Neuron (in vitro differentiated cells): ENCODE measurements around the gene HSD17B4.
"Not testable (repeated sequence)": the region's sequence is repeated elsewhere in the genome, so short reads cannot be mapped to it uniquely, and the experiment has no call there.

Source experiments
- H2AFZ ChIP-seq: one replicate; pipeline ENCODE4 v1.6.1; 2013; ENCODE audit warnings: low read depth, mild to moderate bottlenecking, inconsistent platforms, low read length, moderate library complexity
- H3K27me3 ChIP-seq: one replicate; pipeline ENCODE4 v1.6.1; 2013; ENCODE audit warnings: low read length; ENCODE audit not compliant: insufficient read depth
- H3K36me3 ChIP-seq: one replicate; pipeline ENCODE4 v1.6.1; 2013; ENCODE audit warnings: low read length; ENCODE audit not compliant: insufficient read depth
- H3K4me1 ChIP-seq: one replicate; pipeline ENCODE4 v1.6.1; 2013; ENCODE audit warnings: low read length; ENCODE audit not compliant: insufficient read depth
- H3K4me3 ChIP-seq: 2 replicates; pipeline ENCODE4 v1.5.1; 2013; ENCODE audit warnings: mild to moderate bottlenecking, low read length, moderate library complexity
- H3K9me3 ChIP-seq: one replicate; pipeline ENCODE4 v1.6.1; 2013; ENCODE audit warnings: low read length

HSD17B4 gene

DNA sequence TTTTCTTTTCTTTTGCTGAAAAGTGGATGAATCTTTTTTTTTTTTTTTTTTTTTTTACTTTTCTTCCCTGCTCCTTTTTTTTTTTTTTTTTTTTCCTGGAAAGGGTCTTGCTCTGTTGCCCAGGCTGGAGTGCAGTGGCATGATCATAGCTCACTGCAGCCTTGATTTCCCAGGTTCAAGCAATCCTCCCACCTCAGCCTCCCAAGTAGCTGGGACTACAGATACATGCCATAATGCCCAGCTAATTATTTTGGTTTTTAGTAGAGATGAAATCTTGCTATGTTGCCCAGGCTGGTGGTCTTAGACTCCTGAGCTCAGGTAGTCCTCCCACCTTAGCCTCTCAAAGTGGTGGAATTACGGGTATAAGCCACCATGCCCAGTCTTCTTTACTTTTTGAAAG, 20.9 kb downstream of the HSD17B4 start:
- peaks cover 12% of the 10 kb centered on the region for H3K36me3 ChIP-seq
- H2AFZ ChIP-seq, result no peak overlapping the region
- no peak overlapping the region for H3K4me3 ChIP-seq
- peaks cover 1% of the 10 kb centered on the region for H3K9me3 ChIP-seq
- no peaks in the 10 kb centered on the region for H3K27me3 ChIP-seq
- no peaks in the 10 kb centered on the region for H3K4me1 ChIP-seq

DNA sequence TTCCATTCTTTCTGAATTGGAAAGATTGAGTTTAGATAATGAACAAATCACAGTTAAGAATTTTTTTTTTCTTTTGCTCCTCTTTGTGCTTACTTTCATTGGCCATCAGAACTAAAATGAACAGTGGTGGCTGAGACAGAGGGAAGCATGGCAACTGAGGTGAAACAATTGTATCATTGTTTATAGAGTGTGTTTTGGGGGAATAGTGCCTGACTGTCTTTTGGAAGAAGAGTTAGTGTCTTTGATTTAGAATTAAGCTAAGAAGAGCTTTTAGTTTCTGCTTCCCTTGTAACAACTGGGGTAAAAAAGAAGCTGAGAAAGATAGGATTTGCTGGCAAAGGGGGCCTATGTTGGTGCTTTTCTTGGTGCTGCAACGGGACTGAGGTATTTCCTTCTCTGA, 24.0 kb downstream of the HSD17B4 start:
- H3K4me1 ChIP-seq, result no peaks in the 10 kb centered on the region
- no peak overlapping the region for H3K4me3 ChIP-seq
- H3K9me3 ChIP-seq, result peaks cover 1% of the 10 kb centered on the region
- H2AFZ ChIP-seq, result no peak overlapping the region
- H3K27me3 ChIP-seq, result no peaks in the 10 kb centered on the region
- peaks cover 22% of the 10 kb centered on the region for H3K36me3 ChIP-seq

DNA sequence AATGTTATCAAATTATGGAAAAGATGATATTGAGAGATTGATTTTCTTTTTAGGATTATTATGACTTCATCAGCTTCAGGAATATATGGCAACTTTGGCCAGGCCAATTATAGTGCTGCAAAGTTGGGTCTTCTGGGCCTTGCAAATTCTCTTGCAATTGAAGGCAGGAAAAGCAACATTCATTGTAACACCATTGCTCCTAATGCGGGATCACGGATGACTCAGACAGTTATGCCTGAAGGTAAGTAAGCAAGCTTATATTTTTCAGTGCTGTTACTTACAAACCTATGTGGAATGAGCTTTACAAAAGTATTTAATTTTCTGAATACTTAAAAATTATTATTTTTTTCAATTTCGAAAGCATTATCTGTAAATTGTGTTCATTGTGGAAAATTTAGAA, 26.5 kb downstream of the HSD17B4 start:
- Histone ChIP-seq H3K36me3 (peaks cover 22% of the 10 kb centered on the region), H3K4me3 (no peak overlapping the region), H3K4me1 (no peaks in the 10 kb centered on the region), H3K9me3 (peaks cover 2% of the 10 kb centered on the region), H2AFZ (no peak overlapping the region), H3K27me3 (no peaks in the 10 kb centered on the region)

DNA sequence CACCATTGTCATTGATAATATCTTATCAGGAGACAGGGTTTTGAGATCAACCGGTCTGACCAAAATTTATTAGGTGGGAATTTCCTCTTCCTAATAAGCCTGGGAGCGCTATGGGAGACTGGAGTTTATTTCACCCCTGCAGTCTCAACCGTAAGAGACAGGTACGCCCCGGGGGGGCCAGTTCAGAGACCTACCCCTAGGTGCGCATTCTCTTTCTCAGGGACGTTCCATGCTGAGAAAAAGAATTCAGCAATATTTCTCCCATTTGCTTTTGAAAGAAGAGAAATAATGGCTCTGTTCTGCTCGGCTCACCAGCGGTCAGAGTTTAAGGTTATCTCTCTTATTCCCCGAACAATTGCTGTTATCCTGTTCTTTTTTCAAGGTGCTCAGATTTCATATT, 28.3 kb downstream of the HSD17B4 start:
- H3K9me3 ChIP-seq, H3K27me3 ChIP-seq, H3K4me3 ChIP-seq, H3K4me1 ChIP-seq, H2AFZ ChIP-seq: not testable (repeated sequence)
- peaks cover 26% of the 10 kb centered on the region for H3K36me3 ChIP-seq

DNA sequence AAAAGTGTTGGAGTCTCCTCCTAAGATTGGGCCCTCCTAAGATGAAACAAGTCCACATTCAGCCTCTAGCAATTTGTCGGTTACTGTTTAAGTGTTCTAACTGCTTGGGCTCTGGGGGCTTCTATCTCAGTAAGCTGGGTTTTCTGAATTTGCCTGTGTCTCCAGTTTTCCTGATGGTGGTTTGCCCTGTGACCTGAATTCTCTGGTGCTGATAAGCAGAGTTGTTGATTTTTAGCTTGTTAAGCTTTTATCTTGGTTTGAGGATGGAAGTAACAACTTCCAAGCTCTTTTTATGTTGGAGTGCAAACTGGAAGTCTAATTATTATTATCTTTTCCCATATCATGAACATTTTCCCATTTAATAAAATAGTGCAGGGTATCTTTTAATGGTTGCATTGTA, 30.9 kb downstream of the HSD17B4 start:
- no peaks in the 10 kb centered on the region for H3K27me3 ChIP-seq
- H2AFZ ChIP-seq, result no peak overlapping the region
- peaks cover 2% of the 10 kb centered on the region for H3K9me3 ChIP-seq
- no peak overlapping the region for H3K4me3 ChIP-seq
- H3K4me1 ChIP-seq, result peaks cover 2% of the 10 kb centered on the region
- H3K36me3 ChIP-seq, result peaks cover 17% of the 10 kb centered on the region

DNA sequence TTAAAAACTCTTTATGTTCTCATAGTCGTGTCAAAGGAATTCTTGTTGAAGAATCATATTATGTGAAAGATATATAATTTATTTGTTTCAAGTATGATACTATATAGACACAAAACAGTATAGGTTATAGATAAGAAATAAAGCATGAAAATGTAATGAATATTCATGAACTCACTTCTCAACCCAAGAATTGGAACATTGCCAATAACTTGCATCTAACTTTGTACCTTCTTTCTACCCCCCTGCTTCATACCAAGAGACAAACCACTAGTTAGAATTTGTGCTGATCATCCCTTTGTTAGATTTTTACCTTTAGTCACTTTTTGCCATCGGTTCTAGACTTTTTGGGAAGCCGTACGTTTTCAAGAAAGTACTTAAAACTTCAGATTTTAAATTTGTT, 32.6 kb downstream of the HSD17B4 start:
- peaks cover 2% of the 10 kb centered on the region for H3K9me3 ChIP-seq
- H3K4me3 ChIP-seq, result no peak overlapping the region
- H2AFZ ChIP-seq, result no peak overlapping the region
- peaks cover 14% of the 10 kb centered on the region for H3K36me3 ChIP-seq
- H3K4me1 ChIP-seq, result peaks cover 2% of the 10 kb centered on the region
- no peaks in the 10 kb centered on the region for H3K27me3 ChIP-seq

DNA sequence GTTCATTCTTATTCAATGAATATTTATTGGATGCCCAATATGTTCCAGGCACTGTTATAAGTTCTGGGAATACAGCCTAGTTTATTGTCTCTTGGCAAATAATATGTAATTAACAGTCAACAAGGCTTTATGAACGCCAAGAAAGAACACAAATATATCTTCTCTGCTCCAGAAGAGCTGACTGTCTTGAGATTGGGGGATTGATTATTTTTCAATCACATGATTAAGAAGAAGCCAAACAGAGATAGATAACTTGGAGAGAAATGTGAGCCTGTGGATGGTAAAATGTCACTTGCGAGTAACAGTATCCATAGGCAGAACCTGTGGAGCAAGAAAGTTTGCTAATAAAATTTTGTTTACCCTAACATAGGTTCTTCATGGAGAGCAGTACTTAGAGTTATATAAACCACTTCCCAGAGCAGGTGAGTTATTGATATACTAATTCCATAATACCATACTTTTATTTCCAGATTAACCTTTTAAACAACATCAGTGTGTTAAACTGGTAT, 49.4 kb downstream of the HSD17B4 start:
- Histone ChIP-seq H3K27me3 (no peaks in the 10 kb centered on the region), H3K9me3 (no peaks in the 10 kb centered on the region), H3K4me1 (no peaks in the 10 kb centered on the region), H3K4me3 (no peak overlapping the region), H3K36me3 (peaks cover 12% of the 10 kb centered on the region), H2AFZ (no peak overlapping the region)

DNA sequence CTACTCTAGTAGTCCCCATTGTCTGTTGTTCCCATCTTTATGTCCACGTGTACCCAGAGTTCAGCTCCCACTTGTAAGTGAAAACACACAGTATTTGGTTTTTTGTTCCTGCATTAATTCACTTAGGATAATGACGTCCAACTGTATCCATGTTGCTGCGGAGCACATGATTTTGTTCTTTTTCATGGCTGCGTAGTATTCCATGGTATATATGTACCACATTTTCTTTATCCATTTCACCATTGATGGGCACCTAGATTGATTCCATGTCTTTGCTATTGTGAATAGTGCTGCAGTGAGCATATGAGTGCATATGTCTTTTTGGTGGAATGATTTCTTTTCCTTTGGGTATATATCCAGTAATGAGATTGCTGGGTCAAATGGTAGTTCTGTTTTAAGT, 51.6 kb downstream of the HSD17B4 start:
- not testable (repeated sequence) for H2AFZ ChIP-seq, H3K36me3 ChIP-seq, H3K9me3 ChIP-seq, H3K4me3 ChIP-seq, H3K27me3 ChIP-seq, H3K4me1 ChIP-seq

DNA sequence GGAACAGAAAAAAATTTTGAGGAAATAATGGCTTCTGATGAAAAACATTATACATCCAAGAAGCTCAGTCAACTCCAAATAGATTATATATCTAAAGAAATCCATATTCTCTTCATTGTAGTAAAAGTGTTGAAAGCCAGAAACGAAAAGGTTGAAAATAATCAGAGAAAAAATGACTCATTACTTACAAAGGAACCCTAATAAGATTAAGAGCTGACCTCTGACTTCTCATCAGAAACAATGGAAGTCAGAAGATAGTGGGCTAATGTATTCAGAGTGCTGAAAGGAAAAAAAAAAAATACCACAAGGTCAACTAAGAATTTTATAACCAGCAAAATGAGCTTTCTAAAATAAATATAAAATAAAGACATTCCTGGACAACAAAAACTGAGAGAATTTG, 60.0 kb downstream of the HSD17B4 start:
- H3K9me3 ChIP-seq, result no peaks in the 10 kb centered on the region
- H3K36me3 ChIP-seq, result peaks cover 22% of the 10 kb centered on the region
- H3K4me1 ChIP-seq, result no peaks in the 10 kb centered on the region
- H2AFZ ChIP-seq, result no peak overlapping the region
- no peaks in the 10 kb centered on the region for H3K27me3 ChIP-seq
- H3K4me3 ChIP-seq, result no peak overlapping the region

DNA sequence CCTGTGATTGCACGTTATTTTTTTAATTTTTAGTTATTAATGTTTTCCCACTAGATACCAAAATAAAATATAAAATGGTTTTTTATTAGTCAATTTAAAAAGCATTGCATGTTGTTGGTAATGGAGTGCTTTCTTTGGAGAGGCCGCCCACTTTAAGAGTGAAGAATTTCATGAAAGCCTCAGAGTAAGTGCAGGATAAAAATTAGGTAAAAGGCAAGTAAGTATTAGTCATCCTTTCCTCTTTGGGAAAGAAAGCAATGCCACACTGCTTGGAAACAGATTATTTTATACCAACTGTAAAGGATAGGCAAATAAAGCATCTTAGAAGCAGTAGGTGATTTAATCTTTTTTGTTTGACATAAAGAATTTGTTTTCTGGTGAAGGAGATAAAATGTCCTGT, 62.9 kb downstream of the HSD17B4 start:
- Histone ChIP-seq H3K4me1 (no peaks in the 10 kb centered on the region), H3K36me3 (peaks cover 20% of the 10 kb centered on the region), H3K9me3 (no peaks in the 10 kb centered on the region), H2AFZ (no peak overlapping the region), H3K27me3 (no peaks in the 10 kb centered on the region), H3K4me3 (no peak overlapping the region)

DNA sequence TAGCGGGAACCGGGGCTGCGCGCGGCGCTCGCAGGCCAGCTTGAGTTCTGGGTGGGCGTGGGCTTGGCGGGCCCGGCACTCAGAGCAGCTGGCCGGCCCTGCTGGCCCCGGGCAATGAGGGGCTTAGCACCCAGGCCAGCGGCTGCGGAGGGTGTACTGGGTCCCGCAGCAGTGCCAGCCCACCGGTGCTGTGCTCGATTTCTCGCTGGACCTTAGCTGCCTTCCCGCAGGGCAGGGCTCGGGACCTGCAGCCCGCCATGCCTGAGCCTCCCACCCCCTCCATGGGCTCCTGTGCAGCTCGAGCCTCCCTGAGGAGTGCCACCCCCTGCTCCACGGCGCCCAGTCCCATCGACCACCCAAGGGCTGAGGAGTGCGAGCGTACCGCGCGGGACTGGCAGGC, 64.8 kb downstream of the HSD17B4 start:
- peaks cover 13% of the 10 kb centered on the region for H3K36me3 ChIP-seq
- not testable (repeated sequence) for H3K9me3 ChIP-seq

DNA sequence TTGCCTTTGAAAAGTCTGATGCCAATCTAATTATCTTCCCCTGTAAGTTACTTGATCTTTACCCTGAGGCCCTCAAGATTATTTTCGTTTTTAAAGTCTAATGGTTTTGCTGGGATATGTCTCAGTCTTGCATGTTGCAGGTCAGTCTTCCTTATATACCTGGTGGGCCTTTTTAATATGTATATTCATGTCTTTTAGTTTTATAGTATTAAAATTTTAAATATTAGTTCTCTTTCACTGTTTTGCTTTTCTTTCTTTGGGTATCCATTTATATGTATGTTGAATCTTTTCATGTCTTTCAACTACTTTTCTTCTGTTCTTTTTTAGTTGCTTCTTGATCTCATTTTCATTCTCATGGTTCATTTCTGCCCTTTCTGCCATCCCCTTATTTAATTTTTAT, 68.9 kb downstream of the HSD17B4 start:
- H3K4me3 ChIP-seq, result no peak overlapping the region
- H3K9me3 ChIP-seq, result no peaks in the 10 kb centered on the region
- no peaks in the 10 kb centered on the region for H3K4me1 ChIP-seq
- H3K36me3 ChIP-seq, result peaks cover 18% of the 10 kb centered on the region
- no peaks in the 10 kb centered on the region for H3K27me3 ChIP-seq
- no peak overlapping the region for H2AFZ ChIP-seq

More for the DNA sequence above, 64.8 kb downstream of the HSD17B4 start:
- H3K27me3 ChIP-seq, H2AFZ ChIP-seq, H3K4me1 ChIP-seq, H3K4me3 ChIP-seq: not testable (repeated sequence)

DNA sequence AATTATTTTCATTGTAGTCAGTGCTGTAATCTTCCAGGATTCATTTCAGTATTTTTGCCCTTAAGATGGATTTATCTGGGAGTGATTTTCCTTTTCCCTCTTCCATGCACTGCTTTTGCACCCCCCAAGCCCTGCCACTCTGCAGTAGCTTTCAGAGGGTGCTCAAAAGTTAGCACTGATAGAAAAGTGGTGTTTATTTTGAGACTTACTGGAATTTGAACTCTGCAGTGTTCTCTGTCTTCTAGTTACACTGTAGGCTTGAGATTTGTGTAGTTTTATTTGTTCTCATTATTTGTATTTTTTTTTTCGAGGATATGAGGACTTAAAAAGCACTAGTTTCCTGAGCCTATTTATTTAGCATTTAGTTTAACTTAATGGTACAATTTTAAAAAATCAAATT, 70.5 kb downstream of the HSD17B4 start:
- Histone ChIP-seq H3K27me3 (no peaks in the 10 kb centered on the region), H3K9me3 (no peaks in the 10 kb centered on the region), H3K4me3 (no peak overlapping the region)

DNA sequence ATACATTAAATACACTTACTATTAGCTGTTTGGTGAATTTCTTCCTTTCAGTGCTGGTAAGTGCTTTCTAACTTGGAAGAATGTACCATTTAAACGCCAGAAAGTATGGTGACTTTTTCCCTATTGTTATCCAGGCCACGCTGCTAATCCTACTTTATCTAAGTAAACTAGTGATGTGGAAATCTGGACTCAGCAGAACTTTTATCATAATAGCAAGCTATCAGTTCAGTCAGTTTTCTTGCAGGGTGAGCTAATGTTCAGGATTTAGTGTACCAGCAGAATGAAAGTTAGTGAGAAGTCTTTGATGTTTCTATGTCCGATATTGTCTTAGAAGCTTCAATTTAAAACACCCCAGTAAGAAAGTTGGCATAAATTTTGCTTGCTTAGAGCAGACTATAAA, 72.2 kb downstream of the HSD17B4 start:
- Histone ChIP-seq H3K9me3 (no peaks in the 10 kb centered on the region), H3K36me3 (peaks cover 22% of the 10 kb centered on the region), H2AFZ (no peak overlapping the region), H3K27me3 (no peaks in the 10 kb centered on the region), H3K4me3 (no peak overlapping the region), H3K4me1 (no peaks in the 10 kb centered on the region)

More for the DNA sequence above, 70.5 kb downstream of the HSD17B4 start:
- no peak overlapping the region for H2AFZ ChIP-seq
- no peaks in the 10 kb centered on the region for H3K4me1 ChIP-seq
- H3K36me3 ChIP-seq, result peaks cover 20% of the 10 kb centered on the region
